K562 treated with DMSO at 1 percent for 12 hours (cell line): Measurements from ENCODE around the gene RPS4Y1. TPM values are rescaled to one million over a fixed set of nuclear protein-coding genes. Genes with fewer than 3 reads are reported as not detected.

Source experiments
- total RNA-seq: library from RNA; unstranded; fragments of 300-600 nt; gene quantifications from 2 replicates; pipeline ENCODE4 v1.2.3, GENCODE V29; 2022; ENCODE audit not compliant: insufficient read depth

The RPS4Y1 gene
- total RNA-seq = not detected in 2 replicates

DNA sequence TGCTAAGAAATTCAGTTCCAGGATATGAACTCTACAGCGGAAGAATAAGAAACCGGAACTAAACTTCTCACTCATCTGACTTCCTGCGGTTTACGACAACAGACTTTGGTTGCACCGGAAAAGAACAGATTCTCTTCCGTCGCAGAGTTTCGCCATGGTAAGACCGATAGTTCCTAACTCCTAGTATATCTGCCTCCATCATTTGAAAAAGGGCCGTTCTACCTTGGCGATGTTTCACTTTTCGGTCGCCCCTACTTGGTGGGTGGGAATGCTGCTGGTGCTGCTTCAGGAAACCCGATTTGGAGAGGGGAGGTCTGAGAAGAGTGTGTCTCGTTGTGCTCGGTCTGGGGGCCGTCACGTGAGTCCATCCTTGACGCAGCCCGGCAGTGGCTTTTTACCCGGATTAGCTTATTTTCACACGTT lies at the start of gene RPS4Y1:
RPS4Y1 (plus strand) TSS at position 132 of the 423 bp plus-strand sequence; CDS start at position 155, 23 bp downstream.

Other genes with a start within 250 kb of the RPS4Y1 start
- not detected in 2 replicates for gene SRY, start 53.9 kb upstream of the RPS4Y1 start, total RNA-seq
- gene ZFY, start 93.8 kb downstream of the RPS4Y1 start, total RNA-seq = not detected in 2 replicates